HG02678 (cell line): ENCODE results near the gene BMS1.
A peak's percentile ranks its signal among the peaks of the same experiment; 100 is the strongest.
"Not testable (repeated sequence)": the region's sequence is repeated elsewhere in the genome, so short reads cannot be mapped to it uniquely, and the experiment has no call there.

Experiments
- ATAC-seq: cut with Tn5 transposase; IDR thresholded peaks from one replicate; pipeline ENCODE4 v1.9.1; 2021; ENCODE audit warnings: mild to moderate bottlenecking, moderate library complexity; ENCODE audit not compliant: unreplicated experiment

Gene BMS1, protein sequence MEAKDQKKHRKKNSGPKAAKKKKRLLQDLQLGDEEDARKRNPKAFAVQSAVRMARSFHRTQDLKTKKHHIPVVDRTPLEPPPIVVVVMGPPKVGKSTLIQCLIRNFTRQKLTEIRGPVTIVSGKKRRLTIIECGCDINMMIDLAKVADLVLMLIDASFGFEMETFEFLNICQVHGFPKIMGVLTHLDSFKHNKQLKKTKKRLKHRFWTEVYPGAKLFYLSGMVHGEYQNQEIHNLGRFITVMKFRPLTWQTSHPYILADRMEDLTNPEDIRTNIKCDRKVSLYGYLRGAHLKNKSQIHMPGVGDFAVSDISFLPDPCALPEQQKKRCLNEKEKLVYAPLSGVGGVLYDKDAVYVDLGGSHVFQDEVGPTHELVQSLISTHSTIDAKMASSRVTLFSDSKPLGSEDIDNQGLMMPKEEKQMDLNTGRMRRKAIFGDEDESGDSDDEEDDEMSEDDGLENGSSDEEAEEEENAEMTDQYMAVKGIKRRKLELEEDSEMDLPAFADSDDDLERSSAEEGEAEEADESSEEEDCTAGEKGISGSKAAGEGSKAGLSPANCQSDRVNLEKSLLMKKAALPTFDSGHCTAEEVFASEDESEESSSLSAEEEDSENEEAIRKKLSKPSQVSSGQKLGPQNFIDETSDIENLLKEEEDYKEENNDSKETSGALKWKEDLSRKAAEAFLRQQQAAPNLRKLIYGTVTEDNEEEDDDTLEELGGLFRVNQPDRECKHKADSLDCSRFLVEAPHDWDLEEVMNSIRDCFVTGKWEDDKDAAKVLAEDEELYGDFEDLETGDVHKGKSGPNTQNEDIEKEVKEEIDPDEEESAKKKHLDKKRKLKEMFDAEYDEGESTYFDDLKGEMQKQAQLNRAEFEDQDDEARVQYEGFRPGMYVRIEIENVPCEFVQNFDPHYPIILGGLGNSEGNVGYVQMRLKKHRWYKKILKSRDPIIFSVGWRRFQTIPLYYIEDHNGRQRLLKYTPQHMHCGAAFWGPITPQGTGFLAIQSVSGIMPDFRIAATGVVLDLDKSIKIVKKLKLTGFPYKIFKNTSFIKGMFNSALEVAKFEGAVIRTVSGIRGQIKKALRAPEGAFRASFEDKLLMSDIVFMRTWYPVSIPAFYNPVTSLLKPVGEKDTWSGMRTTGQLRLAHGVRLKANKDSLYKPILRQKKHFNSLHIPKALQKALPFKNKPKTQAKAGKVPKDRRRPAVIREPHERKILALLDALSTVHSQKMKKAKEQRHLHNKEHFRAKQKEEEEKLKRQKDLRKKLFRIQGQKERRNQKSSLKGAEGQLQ

DNA sequence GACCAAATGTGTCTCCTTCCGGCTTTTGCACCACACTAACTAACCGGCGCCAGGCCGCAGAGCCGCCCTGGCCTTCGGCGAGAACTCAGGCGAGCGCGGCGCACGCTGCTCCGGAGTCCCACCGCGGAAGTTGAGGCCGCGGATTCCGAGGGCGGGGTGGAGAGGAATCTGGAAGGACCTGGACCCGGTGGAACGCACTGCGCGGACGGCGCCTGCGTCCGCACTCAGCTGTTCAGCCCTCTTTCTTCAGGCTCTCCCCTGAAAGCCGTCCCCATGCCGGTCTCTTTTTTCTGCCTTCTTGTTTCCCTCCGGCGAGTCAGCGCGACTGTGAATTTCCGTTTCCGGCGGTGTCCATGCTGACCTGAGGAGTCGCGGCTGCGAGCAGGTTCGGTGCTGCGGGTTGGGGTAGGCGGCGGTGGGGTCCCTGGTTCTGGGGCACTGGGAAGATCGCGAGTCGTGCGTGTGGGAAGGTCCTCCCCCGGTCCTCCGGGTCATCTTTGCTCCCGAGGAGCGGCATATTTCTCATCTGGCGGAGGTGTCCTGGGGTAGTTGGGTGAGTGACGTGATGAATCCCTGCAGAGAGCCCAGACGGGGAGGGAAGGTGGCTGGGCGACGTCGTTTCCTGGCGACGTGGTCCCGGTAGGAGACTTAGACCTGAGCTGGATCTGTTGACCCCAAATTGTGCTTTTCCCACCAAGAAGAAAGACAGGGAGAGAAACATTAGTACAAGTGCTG is at the start of gene BMS1:
TSS of gene BMS1 (plus strand) at position 350 of the 735 bp plus-strand sequence. CDS start 1,600 bp downstream, outside the sequence.
- peak; percentile 97 for ATAC-seq

DNA sequence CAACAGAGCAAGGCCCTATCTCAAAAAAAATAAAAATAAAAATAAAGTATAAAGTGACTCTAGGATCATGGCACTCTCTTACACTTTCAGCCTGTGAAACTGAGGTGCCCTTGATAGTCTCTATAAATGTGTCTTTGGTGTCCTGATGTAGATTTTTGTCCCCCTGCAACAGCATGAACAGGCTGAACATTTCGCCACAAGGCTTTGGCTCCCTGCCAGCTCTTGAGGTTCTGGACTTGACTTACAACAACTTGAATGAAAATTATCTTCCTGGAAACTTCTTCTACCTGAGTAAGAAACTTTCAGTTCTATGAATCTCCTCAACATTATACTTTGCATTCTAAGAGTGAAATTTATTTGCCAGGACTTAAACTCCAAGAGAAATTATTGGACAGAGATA is 48.1 kb upstream of the BMS1 start:
- ATAC-seq, result no peak

DNA sequence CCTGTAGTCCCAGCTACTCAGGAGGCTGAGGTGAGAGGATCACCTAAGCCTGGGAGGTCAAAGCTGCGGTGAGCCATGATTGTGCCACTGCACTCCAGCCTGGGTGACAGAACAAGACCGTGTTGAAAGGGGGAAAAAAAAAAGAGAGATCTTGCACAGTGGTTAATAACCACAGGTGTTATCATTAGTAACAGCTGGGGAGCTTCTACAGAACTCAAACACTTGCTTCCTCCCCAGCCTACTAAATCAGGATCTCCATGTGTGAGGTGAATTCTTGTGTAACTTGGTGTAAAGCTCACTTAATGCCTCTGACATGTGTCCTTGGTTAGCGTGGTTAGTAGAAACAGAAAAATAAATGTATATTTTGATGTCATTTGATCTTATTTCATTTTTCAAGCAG is 43.9 kb upstream of the BMS1 start:
- no peak for ATAC-seq

DNA sequence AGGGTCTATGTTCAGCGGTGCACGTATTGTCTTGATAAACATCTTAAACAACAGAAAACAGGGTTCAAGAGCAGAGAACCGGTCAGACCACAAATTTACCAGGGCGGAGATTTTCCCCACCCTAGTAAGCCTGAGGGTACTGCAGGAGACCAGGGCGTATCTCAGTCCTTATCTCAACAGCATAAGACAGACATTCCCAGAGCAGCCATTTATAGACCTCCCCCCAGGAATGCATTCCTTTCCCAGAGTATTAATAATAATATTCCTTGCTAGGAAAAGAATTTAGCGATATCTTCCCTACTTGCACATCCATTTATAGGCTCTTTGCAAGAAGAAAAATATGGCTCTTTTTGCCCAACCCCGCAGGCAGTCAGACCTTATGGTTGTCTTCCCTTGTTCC is 41.1 kb upstream of the BMS1 start:
- not testable (repeated sequence) for ATAC-seq

DNA sequence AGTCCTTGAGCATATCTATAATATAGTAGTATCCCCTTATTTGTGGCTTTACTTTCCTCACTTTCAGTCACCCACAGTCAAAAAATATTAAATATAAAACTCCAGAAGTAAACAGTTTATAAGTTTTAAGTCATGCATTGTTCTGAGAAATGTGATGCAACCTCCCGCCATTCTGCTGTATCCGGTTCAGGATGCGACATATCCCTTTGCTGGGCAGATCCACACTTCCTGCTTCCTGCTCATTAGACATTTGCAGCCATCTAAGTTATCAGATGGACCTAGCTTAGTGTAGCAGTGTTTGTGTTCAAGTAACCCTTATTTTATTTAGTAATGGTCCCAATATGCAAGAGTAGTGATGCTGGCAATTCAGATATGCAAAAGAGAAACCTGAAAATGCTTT is 38.9 kb upstream of the BMS1 start:
- ATAC-seq, result no peak

DNA sequence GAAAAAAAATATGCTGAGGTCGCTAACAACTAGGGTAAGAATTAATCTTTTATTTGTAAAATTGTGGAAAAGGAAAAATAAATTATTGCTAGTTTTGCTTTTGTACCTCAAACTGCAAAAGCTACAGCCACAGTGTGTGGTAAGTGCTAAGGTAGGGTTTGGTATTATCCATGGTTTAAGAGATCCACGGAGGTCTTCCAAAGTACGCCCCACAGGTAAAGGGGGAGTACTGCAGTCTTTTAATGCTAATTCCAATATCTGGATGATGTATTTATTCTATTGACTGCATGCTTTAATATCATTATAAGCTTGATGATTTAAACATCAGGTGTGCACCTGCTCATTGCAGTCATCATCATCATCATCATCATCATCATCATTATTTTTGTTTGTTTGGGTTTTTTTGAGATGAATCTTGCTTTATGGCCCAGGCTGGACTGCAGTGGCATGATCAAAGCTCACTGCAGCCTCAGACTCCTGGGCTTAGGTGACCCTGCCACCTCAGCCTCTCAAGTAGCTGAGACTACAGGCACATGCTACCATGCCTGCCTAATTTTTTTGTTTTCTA is 38.4 kb upstream of the BMS1 start:
- no peak for ATAC-seq

DNA sequence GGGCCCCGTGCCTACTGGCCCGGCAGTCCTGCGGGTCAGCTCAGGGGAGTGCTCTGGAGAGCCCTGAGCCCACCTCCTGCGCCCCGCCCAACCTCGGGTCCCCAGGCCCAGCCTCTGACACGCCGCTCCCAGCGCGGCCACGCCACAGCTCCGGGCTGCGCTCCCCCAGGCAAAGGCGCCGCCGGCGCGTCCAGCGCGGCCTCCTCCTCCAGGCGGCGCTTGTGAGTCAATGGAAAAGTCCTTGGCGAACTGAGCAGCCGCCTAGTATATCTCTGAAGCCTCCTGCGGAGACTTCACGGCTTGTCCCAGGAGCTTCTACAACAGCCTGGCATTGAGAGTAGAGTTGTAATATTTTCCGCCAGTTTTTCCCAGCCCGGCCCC is 29.5 kb upstream of the BMS1 start:
- peak; percentile 62 for ATAC-seq

DNA sequence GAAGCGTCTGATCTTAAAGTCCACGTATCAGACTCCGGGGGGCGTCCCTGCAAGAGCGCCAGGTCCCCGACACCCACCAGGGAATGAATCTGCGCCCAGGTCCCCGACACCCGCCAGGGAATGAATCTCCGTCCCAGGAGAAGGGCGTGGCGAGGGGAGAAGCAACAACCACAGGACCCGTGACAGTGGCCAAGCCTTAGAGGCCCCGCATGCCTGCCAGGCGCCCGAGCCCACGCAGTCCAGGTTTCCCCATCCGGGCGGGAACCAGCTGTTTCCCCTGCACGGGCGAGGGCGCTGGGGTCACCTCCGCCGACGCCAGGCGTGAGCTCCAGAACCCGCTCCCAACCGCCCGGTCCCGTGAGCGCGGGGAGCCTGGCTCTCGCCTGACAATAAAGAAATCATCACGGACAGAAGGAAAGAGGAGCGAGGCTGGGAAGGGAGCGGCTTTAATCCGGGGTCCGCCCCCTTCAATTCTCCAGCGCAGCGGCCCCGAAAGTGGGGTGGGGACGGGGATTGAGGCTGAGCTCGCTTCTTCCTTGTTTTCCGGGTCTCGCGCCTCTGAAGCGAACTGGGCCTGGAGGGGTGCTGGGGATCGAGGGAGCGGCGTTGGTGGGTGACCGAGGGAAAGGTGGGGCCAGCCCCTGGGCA is 29.0 kb upstream of the BMS1 start:
- no peak for ATAC-seq

DNA sequence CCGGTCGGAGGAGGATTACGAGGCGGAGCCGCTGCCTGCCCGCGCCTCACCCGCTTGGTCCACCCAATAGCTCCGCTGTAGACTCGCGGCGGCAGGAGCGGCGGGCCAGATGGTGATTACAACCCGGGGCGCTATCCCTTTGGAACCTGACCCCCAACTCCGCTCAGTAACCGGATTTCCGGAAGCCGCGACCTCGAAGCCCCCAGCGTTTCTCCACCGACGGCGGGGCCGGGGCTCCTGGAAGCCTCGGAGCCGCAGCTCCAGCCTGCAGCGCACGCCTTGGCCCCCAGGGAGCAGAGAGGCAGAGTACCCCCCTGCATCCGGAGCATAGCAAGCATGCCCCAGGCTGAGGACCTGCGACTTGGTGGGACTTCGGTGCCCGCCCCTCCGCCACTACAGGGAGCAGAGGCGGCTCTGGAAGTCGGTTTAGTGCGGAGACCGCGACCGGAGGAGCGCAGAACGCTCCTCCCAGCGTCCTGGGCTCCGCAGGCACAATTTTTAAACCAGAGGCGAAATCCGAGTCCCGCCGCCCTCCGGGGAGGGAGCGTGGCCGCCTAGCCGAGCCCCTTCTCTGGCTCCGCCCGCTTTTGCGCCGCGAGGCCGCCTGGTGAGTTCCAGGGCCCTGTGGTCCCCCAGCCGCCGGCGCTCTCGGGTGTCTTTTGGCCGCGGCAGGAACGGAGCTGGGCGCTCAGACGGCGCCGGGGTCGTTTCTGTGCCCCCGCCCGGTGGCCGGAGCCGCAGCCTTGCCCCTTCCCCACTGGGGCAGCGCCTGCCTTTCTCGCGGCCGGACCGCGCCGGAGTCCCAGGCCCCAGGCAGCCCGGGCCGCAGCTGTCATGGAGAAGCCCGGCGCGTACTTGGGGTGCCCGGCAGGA is 28.2 kb upstream of the BMS1 start:
- no peak for ATAC-seq

DNA sequence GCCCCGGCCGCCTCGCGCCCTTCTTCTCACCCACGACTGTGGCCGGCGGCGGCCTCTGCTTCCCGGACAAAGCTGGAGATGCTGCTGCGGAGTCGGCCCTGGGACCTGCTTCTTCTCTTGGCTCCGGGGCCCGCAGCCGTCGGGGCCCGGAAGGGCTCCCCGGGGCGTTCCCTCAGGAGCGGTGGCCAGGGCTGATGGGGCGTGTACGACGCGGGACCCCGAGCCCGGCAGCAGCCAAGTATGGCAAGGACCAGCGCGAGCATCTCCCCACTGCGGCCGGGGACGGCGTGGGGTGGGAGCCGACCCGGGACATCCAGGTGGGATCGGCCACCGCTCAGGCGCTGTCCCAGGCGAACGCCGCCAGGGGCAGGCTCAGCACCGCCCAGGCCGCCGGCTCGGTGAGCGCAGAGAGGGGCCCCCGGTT is 27.6 kb upstream of the BMS1 start:
- ATAC-seq, result no peak

DNA sequence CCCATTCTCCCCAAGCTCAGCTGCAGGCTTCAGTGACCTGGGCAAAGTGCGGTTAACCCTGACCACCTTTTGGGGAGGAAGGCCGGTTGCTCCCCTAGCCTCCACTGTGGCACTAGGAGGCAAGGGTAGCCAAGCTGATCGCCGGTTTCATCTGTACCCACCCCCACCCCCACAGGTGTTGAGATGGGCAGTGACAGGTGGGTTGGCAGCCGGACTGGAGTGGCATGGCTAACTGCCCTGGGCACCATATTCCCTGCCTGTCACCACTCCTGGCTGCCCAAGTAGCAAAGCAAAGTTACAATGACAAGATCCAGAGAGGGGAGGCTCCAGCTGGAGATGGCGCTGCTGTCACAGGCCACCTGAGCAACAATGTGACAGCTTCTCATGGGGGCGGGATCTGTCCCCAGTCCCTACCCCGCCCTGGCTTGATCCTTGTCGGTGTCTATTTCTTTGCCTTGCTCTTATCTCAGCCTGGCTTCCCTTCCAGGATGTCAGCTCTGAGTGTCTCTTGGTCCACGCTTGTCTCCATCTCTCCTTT is 27.0 kb upstream of the BMS1 start:
- no peak for ATAC-seq

DNA sequence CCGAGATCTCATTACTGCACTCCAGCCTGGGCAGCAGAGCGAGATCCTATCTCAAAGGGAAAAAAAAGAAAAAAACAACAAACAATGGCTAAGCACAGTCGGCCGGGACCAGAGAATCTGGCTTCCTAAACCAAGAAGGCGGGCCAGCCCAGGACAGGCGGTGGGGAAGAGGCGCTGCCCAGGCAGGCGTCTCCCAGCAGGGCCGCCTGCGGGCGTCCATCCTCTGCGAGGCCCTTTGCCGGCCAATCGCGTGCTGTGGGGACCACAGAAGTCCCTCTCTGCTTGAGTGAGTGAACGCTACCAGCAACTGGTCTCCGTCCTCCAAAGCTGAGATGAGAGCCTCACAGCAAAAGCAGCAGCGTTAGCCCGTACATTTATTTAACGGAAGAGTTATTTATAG is 14.7 kb upstream of the BMS1 start:
- ATAC-seq, result no peak

DNA sequence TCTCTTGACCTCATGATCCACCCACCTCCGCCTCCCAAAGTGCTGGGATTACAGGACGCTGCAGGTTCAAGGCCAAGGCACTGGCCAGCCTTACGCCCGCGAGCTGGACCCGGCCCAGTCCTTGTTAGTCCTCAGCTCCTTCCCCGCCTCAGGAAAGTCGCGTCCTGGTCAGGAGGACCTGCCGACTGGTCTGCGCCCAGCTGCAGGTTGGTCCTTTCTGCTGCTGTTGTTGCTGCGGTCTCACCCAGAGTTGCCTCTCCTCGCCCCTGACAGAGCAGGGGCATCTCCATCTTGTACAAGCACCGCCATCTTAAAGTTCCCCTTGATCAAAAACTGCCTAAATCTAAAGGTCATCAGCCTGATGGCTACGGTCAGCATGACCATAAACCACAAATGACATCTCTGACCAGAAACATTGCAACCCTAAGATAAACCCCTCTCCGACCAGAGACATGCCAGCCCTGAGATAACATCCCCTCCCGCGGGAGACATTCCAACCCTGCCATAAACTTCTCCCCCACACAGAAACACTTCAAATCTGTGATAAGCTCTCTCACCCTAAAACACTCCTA is 13.9 kb upstream of the BMS1 start:
- ATAC-seq, result no peak

DNA sequence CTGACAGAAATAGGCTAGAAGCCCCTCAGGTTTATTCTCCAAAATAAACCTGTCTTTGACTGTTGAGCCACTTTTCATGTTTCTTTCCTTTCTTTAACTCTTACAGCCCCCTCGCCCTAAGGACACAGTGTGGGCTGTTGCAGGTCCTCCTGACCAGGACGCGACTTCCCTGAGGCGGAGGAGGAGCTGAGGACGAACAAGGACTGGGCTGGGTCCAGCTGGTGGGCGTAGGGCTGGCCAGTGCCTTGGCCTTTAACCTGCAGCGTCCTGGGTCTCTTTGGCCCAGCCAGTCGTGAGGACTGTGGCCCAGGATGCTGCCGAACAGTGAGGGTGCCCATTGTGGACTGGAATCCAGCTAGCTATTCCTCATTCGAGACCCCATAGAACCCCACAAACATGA is 13.4 kb upstream of the BMS1 start:
- no peak for ATAC-seq

DNA sequence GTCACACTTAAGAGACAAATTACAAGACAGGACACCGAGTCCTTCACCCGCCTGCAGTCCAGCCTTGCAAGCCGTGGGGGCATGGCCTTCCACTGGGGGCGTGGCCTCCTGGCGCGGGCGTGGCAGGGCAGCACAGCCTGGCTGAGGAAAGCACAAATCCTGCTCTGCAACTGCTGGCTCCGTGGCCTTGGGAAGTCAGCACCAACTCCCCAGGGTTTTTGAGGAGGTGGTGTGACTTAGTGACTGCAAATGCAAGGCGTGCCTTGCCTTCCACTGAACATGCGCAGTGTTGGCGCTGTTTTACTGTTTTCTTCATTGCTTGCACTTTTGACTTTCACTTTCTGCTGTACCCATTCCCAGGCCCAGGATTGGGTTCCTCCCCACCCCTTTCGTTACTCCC is 12.9 kb upstream of the BMS1 start:
- ATAC-seq, result no peak

DNA sequence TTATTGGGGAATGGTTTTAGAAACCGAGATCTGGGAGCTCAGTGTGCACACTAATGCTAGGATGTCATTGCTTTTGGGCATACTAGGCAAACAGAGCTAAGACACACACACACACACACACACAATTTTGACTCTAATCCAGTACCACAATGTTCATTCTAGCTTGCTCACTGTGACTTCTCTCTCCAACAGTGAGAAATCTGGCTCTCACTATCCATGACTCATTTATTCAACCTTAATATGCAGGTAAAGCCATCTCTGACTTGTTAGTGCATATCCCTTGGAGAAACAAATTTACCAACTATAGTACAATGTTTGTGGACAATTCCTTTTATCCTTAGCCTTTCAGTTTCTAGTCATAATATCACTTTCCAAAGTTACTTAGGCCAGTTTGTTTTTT is 5.9 kb upstream of the BMS1 start:
- no peak for ATAC-seq

DNA sequence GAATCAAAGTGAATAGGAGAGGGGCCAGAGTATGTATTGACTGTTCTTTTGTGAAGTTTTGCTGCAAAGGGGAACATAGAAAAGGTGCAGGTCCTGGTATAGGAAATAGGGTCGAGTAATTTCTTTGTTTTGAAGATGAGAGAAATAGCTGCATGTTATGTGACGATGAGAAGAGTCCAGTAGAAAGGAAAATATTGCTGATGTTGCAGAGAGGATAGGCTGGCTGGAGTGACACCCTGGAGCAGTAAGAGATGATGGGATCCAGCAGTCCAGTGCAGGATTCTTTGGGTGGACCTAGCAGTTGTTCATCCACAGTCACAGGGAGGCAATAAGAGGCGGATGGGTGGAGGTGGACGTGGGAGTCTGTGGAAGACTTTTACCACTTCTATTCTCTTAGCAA is 2.1 kb upstream of the BMS1 start:
- ATAC-seq, result no peak

DNA sequence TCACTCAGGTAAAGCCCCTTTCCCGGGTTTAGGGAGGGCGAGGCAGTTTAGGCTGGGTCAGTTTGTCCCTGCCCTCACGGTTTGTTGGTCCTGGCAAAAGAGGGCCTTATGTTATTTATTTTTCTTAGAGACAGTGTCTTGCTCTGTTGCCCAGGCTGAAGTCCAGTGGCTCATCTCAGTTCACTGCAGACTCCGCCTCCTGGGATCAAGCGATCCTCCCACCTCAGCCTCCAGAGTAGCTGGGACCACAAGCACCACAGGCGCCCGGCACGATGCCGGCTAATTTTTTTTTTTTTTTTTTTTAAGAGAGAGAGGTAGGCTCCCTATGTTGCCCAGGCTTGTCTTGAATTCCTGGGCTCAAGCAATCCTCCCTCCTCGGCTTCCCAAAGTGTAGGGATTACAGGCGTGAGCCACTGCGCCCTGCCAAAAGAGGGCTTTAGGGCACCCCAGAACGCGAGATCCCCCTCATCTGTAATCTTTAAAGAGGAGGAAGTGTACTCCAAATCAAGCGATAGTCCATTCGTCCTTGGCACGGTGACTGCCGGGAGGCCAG is 626 bp upstream of the BMS1 start:
- ATAC-seq, result no peak
